Measurements from ENCODE around the gene POU2AF1.

Gene POU2AF1

GRCh38 chr11:111362887-111363411 is 16.1 kb downstream of the POU2AF1 start:
- no peak for DNase-seq

GRCh38 chr11:111361874-111362273 is 17.2 kb downstream of the POU2AF1 start:
- DNase-seq: no peak

- DNase-seq: no peak
Observed at GRCh38 chr11:111361052-111361801, 17.8 kb downstream of the POU2AF1 start.

- DNase-seq: no peak
Observed at GRCh38 chr11:111360150-111361043, 18.7 kb downstream of the POU2AF1 start.

GRCh38 chr11:111359223-111360149 is 19.6 kb downstream of the POU2AF1 start:
- no peak for DNase-seq

GRCh38 chr11:111358038-111359001 is 20.8 kb downstream of the POU2AF1 start:
- DNase-seq: no peak

- no peak for DNase-seq
Observed at GRCh38 chr11:111357150-111358037, 21.7 kb downstream of the POU2AF1 start.

- DNase-seq: no peak
Observed at GRCh38 chr11:111356660-111357048, 22.4 kb downstream of the POU2AF1 start.

GRCh38 chr11:111355956-111356659 is 23.0 kb downstream of the POU2AF1 start:
- DNase-seq: no peak

- DNase-seq: no peak
Observed at GRCh38 chr11:111355101-111355500, 24.0 kb downstream of the POU2AF1 start.

GRCh38 chr11:111354601-111354891 is 24.5 kb downstream of the POU2AF1 start:
- DNase-seq: no peak

GRCh38 chr11:111353776-111354600 is 25.1 kb downstream of the POU2AF1 start:
- no peak for DNase-seq

- DNase-seq: peak in 4 of 58 donors; percentile 6 to 32 (median 12)
Observed at GRCh38 chr11:111352935-111353710, 26.0 kb downstream of the POU2AF1 start.

- no peak for DNase-seq
Observed at GRCh38 chr11:111352231-111352746, 26.8 kb downstream of the POU2AF1 start.

GRCh38 chr11:111351374-111352055 is 27.6 kb downstream of the POU2AF1 start:
- DNase-seq: no peak

GRCh38 chr11:111350811-111351210 is 28.3 kb downstream of the POU2AF1 start:
- no peak for DNase-seq
